Amniotic epithelial cell (primary cell): ENCODE measurements around the gene FNDC3B.
"Not testable (repeated sequence)": the region's sequence is repeated elsewhere in the genome, so short reads cannot be mapped to it uniquely, and the experiment has no call there.

Source experiments
- DNase-seq: peaks from one replicate; pipeline ENCODE4 v3.0.0-alpha.2; 2010; ENCODE audit warnings: low read depth

Gene FNDC3B

DNA sequence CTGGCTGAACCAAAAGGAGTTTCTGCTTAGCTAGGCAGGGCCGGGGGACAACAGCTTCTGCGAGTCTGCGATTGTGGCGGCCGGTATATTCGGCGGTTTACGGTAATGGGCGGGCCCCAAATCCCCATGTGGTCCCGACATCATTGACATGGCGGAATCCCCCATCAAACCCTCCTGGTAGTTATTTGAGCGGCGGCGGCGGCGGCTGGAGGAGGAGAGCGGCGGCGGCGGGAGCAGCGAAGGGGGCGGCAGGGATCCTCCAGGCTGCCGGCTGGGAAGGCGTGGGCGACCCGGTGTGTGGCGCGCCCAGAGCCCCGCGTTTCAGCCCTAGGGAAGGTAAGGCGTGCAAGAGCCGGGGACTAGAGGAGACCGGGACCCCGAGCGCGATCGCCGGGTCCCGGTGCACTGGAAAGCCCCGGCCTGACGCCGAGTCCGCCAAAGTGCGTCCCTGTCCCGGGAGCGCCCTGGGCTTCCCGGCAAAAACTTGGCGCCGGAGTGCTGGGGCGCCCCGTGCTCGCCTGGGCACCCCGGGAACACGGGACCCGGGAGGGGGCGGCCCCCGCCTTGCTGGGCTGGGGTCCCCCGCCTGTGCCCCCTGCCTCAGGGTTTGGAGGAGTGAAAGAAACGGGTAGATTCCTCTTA, at the start of gene FNDC3B:
Gene FNDC3B (plus strand): TSS at position 143 of the 642 bp plus-strand sequence. CDS start 72,902 bp downstream, outside the sequence.
- peak; percentile 93 for DNase-seq

DNA sequence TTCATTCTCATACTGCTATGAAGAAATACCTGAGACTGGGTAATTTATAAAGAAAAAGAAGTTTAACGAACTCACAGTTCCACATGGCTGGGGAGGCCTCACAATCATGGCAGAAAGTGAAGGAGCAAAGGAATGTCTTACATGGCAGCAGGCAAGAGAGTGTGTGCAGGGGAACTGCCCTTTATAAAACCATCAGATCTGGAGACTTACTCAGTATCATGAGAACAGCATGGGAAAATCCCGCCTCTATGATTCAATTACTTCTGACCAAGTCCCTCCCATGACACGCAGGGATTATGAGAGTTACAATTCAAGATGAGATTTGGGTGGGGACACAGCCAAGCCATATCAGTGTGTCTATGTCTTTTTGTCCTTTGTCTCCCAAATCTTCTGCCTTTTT, 49.1 kb upstream of the FNDC3B start:
- DNase-seq = not testable (repeated sequence)

DNA sequence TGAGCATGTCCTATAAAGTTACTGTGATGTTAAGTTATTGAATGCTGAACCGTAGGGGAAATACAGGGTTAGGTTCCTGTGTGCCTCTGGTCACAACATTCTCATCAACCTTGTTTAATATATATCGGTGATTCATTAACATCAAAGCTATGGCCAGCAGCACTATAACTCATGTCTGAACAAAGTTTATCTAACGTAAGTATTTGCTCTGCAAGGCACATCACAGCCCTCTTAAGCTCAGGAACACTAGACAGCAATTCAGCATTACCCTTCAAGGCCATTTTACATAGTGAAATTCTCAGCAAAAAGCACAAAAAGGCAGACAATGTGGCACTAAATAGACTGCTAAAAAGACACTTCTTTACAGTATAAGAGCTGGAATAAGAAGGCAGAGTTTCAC, 48.2 kb upstream of the FNDC3B start:
- peak; percentile 24 for DNase-seq

DNA sequence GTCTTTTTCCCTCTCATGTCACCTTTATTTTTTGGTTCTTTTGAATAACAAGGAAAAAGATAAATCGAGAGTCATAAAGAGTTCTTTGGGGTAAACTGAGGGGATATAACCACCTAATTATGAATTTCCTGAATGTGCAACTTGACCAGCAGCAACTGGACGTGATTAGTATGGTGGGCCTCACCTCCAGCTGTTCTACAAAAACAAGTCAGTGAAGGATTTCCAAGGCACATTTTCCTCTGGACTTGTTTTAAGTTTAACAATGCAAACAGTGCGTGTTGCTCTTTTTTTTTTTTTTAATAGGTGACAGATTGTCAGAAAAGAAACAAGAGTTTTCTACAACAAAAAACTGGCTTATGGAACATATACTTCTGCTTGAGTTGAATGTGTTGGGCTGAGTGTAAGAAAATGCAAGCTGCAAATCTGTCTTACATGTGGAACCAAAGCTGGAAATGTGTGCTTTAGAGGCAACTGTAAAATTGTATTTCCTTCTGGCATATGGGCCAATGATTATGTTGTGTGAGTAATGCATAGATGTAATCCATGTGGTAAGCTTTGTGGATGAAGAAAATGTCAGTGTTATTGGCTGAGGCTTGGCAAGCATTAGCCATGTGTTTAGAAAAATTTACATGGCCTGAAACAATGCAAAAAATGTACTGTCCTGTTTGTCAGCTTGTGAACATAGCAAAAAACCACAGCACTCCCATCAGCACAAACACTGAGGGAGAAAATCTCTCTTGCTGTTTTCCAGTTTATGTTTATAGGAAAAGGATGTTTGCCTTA, 44.5 kb upstream of the FNDC3B start:
- DNase-seq = peak; percentile 93

DNA sequence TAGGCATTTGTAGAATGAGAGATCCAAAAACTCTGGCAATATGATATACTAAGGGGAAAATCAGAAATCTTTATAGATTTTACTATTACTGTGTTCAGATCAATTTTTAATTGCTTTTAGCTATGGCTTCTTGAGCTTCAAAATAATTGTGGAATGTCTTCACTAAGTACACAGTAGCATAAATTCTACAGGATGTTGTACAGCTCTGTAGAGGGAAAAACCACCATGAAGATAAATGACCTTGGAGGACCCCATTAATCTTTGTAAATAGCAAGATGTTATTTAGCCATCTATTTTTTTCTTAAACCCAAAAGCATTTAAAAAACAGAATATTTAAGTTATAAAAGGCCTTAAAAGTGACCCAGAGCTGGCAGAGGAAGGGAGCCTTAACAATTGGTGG, 43.9 kb upstream of the FNDC3B start:
- peak; percentile 77 for DNase-seq

DNA sequence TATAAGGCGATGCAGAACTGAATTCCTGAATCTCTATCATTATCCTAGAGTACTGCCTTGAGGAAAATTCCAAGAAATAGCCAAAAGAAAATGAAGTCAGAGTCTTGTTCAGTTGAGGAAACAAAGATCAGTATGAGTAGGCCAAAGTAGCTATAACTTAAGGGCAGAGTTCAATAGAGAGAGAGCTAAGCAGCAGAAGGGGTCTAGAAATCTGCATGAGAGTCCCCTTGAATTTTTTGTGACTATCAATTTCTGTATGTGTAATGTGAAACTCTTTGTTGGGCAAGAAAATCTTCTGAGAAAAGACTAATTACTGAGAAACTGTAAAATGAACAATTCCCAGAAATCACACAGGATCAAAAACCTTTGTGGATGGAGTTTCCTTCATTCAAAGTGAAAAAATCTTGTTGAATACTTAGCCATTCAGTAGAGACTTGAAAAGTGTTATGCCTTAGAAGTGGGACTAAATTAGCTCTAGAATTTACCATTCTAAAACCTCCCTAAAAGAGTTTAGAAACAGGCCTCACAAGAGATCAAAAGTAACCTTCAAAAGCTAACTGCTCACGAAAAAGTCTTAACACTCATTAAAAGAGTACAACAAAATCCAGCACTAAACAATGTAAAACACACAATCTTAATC, 43.1 kb upstream of the FNDC3B start:
- no peak for DNase-seq

DNA sequence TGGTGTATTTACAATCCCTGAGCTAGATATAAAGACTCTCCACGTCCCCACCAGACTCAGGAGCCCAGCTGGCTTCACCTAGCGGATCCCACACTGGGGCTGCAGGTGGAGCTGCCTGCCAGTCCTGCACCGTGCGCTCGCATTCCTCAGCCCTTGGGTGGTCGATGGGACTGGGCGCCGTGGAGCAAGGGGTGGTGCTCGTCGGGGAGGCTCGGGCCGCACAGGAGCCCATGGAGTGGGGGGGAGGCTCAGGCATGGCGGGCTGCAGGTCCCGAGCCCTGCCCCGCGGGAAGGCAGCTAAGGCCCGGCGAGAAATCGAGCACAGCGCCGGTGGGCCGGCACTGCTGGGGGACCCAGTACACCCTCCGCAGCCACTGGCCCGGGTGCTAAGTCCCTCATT, 40.6 kb upstream of the FNDC3B start:
- not testable (repeated sequence) for DNase-seq

DNA sequence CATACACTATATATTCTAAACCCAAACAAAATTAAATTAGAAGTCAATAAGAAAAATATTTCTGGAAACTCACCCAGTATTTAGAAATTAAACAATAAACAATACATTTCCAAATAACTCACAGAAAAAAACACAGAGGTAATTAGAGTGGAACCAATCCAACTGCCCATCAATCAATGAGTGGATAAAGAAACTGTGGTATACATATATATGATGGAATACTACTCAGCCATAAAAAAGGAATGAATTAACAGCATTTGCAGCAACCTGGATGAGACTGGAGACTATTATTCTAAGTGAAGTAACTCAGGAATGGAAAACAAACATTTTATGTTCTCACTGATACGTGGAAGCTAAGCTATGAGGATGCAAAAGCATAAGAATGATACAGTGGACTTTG, 37.8 kb upstream of the FNDC3B start:
- not testable (repeated sequence) for DNase-seq

DNA sequence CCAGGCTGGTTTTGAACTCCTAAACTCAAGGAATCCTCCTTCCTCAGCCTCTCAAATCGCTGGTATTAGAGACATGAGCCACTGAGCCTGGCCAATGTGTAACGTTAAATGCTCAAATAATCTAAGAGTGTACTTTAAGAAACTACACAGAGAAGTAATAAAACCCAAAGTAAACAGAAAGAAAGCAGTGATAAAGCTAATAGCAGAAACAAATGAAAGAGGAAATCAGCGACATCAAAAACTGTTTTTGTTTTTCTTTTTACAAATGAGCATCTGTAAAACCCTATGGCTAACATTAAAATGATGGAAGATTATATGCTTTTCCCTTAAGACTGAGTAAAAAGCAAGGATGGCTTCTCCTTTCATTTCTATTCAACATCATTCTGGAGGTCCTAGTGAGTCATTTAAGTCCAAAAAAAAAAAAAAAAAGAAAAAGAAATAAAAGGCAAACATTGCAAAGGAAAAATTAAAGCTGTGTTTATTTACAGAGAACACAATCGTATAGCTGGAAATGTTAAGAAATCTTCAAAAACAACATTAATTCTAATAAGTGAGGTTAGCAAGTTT, 36.8 kb upstream of the FNDC3B start:
- DNase-seq = no peak

DNA sequence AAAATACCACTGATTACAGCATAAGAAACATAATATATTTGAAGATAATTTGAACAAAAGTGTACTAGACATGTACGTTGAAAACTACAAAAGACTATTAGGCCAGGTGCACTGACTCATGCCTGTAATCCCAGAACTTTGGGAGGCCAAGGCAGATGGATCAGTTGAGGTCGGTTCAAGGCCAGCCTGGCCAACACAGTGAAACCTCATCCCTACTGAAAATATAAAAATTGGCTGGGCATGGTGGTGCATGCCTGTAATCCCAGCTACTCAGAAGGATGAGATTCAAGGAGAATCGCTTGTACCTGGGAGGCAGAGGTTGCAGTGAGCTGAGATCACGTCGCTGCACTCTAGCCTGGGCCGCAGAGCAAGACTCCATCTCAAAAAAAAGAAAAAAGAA, 36.2 kb upstream of the FNDC3B start:
- DNase-seq = no peak

DNA sequence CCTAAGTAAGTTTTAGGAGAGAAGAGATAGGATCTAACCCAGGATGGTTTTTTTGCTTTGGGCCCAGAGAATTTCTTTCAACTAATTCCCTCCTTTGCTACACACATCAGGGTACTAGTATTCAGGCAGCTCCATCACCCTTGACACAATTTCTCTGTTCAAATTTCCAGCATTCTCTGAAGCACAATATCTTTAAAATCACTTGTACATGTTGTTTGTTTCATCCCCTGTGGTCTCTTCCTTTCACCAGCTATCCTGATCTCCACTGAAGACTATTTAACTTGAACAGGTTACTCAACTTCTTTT, 32.4 kb upstream of the FNDC3B start:
- no peak for DNase-seq

DNA sequence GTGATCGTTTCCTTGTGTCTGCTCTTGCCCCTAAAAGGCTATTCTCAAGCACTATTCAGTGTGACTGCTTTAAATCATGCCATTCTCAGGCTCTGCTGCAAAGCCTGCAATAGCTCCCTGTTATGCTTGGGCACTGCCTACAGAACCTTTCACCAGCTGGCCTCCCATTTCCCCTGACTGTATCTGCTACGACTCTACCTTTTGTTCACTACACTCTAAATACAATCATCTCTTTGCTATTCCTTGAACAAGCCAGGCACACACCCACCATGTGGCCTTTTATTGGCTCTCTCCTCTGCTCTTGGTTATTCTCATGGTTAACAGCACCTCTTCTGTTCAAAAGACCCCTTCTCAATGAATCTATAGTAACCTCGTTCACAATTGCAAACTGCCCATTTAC, 29.6 kb upstream of the FNDC3B start:
- DNase-seq = no peak

DNA sequence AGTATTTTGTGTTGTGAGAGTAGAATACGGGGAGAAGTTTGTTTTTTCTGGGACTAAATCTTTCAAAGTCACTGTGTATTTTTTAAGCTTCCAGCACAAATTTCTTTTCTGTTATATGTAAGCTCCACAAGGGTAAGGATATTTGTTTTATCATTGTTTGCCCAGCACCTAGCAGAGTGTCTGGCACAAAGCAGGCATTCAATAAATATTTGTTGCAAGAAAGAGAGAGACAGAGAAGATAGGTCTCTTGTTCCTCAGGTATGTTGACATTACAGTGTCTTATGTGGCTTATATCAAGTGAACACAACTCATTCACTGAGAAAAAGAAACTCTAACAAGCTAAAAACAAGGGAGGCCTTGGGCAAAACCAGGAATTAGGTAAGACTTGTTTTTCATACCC, 26.6 kb upstream of the FNDC3B start:
- DNase-seq = no peak

DNA sequence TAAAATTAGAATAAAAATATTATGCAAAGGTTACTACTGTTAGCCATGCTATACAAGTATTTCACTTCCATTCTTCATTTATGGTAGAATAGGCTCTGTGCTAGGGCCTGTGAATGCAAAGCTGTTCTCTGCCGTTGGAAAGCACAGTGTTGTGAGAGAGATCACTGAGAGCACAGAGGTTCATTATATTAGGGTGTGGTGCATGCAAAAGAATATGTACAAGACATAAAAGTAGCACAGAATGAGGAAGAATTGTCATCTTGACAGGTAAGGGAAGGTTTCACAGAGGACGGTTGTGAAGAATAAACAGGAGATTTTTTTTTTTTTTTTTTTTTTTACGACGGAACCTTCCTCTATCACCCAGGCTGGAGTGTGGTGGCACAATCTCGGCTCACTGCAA, 25.2 kb upstream of the FNDC3B start:
- DNase-seq = no peak

DNA sequence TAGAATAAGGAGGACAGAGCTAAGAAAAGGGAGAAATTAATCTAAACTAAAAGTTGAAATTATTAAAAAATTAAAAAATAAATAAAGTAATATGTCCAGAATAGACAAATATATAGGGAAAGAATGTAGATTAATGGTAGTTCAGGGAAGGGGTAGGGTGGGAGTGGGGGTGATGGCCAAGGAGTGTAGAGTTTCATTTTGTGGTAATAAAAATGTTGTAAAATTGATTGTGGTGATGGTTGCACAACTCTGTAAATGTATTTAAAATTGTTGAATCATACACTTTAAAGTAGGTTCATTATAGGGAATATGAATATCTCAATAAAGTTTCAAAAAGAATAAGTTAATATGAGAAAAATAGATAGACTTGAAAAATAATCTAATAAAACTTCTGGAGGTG, 21.0 kb upstream of the FNDC3B start:
- DNase-seq = no peak

DNA sequence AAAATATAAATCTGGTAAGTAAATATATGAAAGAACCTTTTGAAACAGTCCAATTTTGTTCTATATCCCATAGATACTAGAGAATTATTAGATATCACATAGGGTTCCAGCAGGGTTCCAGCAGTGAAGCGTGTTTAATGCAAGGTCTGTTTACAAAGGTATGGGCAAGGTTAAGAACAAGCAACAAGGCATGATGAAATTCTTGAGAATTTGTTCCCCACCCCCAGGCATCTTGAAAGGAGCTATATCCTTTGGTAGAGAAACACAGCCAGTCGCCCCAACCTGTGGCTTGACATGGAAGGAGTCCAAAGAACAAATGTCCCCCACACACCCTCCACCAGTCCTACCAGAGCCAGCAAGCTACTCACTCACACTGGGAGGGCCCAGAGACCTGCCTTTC, 18.6 kb upstream of the FNDC3B start:
- no peak for DNase-seq

DNA sequence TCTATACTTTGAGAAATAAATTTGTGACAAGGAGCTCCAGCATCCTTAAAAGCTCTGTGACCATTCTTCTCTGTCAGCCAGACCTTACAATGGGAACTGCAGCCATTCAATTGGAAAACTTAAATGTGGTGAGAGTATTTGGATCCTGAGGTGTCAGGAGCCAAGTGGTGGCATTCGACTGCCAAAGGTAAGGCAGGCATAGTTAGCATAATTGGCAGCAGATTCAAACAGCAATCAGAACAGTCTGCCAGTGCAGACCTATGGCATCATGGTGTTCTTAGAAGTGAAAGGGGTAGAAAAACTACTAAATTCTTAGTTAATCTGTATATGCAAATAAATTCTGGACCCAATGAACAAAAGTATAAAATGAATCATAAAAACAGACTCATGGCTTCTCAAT, 18.2 kb upstream of the FNDC3B start:
- no peak for DNase-seq

DNA sequence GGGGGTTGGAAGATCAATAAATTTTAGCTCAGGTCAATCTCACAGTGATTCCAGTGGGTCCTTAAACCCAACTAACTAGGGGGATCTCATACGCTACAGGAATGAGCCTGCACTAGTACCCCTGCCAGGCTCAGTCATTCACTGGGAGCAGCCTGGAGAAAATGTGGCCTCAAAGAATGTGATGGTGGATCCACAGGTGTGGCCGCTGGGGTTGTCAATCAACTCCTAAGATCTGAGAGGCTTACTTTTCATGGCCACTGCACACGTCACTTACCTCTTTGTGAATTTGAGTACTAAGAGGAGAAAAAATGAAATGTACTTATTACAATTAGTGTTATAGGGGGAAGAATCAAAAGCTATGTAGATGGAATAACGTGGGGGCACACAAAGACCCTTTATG, 17.5 kb upstream of the FNDC3B start:
- no peak for DNase-seq

DNA sequence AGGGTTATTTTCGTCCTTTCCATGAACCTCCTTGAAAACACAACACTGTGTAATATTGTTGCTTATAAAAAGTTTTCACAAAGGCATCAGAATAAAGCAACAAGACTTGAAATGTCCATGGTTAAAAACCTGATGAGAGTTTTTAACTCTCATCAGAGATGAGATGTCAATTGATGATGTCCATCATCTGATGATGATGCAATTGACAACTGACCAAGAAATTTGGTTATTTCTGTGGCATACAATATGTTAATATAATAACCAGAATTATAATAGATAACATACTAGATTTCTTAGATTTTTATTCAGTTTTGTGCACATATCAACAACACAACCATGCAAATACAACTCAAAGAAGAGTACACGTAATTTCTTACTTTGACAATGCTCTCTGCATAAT, 15.5 kb upstream of the FNDC3B start:
- no peak for DNase-seq

DNA sequence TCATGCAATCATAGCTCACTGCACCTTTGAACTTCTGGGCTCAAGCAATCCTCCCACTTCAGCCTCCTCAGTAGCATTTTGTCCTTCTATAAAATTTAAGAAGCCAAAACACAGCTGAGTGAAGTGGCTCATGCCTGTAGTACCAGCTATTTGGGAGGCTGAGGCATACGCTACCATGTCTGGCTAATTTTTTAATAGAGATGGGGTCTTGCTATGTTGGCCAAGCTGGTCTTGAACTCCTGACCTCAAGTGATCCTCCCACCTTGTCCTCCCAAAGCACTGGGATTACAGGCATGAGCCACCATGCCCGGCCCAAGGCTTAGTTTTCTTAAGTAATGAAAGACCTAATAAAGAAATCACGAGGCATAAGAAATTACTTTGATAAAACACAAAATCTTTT, 14.7 kb upstream of the FNDC3B start:
- DNase-seq = no peak

DNA sequence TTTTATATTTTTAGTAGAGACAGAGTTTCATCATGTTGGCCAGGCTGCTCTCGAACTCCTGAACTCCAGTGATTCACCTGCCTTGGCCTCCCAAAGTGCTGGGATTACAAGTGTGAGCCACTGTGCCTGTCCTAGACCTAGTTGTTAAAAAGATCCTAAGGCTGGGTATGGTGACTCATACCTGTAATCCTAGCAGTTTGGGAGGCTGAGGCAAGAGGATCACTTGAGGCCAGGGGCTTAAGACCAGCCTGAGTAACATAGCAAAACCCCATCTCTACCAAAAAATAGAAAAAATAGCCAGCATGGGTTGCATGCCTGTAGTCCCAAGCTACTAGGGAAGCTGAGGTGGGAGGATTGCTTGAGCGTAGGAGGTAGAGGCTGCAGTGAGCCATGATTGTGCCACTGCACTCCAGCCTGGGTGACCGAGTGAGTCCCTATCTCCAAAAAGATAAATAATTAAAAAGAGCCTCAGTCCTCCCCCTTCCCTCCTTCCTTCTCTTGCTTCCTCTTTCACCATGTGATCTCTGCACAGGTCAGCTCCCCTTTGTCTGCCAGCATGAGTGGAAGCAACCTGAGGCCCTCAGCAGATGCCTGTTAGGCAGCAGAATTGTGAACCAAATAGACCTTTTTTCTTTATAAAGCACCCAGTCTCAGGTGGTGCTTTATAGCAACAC, 9.8 kb upstream of the FNDC3B start:
- peak; percentile 20 for DNase-seq

DNA sequence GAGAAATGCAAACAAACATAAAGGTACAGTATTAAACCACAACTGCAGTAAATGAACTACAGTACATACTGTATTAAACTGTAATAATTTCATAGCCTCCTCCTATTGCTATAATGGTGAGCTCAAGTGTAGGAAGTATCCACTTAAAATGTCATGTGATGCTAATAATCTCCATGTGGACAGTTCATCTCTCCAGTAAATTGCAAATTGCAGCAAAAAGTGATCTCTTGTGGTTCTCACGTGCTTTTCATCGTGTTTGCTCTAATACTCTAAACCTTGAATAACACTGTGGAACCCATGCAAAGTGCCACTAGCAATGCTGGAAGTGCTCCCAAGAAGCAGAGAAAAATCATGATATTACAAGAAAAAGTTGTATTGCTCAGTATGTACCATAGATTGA, 9.2 kb upstream of the FNDC3B start:
- no peak for DNase-seq

DNA sequence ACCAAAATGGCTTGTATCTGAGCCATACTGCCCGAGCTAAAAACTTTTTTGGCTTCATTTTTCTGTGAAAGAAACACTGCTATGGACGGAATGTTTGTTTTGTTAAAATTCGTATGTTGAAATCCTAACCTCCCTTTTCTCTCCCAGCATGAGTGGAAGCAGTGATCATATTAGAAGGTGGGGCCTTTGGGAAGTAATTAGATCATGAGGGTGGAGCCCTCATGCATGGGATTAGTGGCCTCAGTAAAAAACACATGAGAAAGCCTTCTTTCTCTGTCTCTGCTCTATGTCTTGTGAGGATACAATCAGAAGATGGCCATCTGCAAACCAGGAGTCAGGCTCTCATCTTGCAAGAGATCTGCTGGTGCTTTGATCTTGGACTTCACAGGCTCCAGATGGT, 7.4 kb upstream of the FNDC3B start:
- DNase-seq = peak; percentile 25
